IMR-90 (cell line): ENCODE data around the gene RMC1. TPM values are rescaled to one million over a fixed set of nuclear protein-coding genes. Genes with fewer than 3 reads are reported as not detected.

Experiments used
- ATAC-seq: fragments of 200-7000 bp; cut with Tn5 transposase; 2 replicates; pipeline ENCODE4 v1.9.1; 2020; ENCODE audit warnings: low read depth, mild to moderate bottlenecking, moderate library complexity
- BruUV-seq: library from RNA; stranded (reverse); fragments of 400-500 nt; replicated peaks from 2 replicates; lab custom pipeline; 2021; lab: Mats Ljungman, UMichigan
- CTCF ChIA-PET: fragments of 300-600 bp; formaldehyde crosslinking; extraction: SDS; loops from one replicate; lab custom pipeline; 2021; ENCODE audit warnings: antibody characterized with exemption; lab: Yijun Ruan, JAX
- POLR2A ChIA-PET: fragments of 300-600 bp; sonication (Branson Sonifier 250); formaldehyde crosslinking; loops from one replicate; lab custom pipeline; 2022; ENCODE audit warnings: antibody characterized with exemption; ENCODE audit not compliant: unreplicated experiment; lab: Charles Lee
- DNase-seq: peaks from one replicate; pipeline ENCODE4 v3.0.0; 2013
- H2AFZ ChIP-seq: replicated peaks from 2 replicates; pipeline ENCODE3; 2013; ENCODE audit warnings: low read length, mild to moderate bottlenecking; ENCODE audit not compliant: poor library complexity
- H2AK5ac ChIP-seq: 2 replicates; pipeline ENCODE4 v1.6.1; 2013; ENCODE audit warnings: low read depth, low read length, inconsistent platforms
- H2AK9ac ChIP-seq: replicated peaks from 2 replicates; pipeline ENCODE3; 2013; ENCODE audit warnings: mild to moderate bottlenecking, low read depth, low read length, moderate library complexity; ENCODE audit not compliant: poor library complexity
- H2BK120ac ChIP-seq: 2 replicates; pipeline ENCODE4 v1.6.1; 2013; ENCODE audit warnings: low read depth, low read length, inconsistent platforms
- H2BK15ac ChIP-seq: 3 replicates; pipeline ENCODE4 v1.6.1; 2013; ENCODE audit warnings: low read depth, low read length, inconsistent platforms
- H2BK20ac ChIP-seq: 2 replicates; pipeline ENCODE4 v1.6.1; 2013; ENCODE audit warnings: low read depth, mild to moderate bottlenecking, inconsistent platforms, low read length, moderate library complexity
- H2BK5ac ChIP-seq: 2 replicates; pipeline ENCODE4 v1.6.1; 2013; ENCODE audit warnings: mild to moderate bottlenecking, low read depth, low read length, inconsistent platforms; ENCODE audit not compliant: poor library complexity, severe bottlenecking
- H3K14ac ChIP-seq: replicated peaks from 2 replicates; pipeline ENCODE4 v1.6.1; 2013; ENCODE audit warnings: low read depth, low read length, inconsistent platforms
- H3K18ac ChIP-seq: 2 replicates; pipeline ENCODE4 v1.6.1; 2013; ENCODE audit warnings: low read depth, low read length, control low read depth
- H3K23ac ChIP-seq: 2 replicates; pipeline ENCODE4 v1.6.1; 2013; ENCODE audit warnings: low read depth, low read length, inconsistent platforms
- H3K27ac ChIP-seq: 2 replicates; pipeline ENCODE4 v1.5.1; 2013; ENCODE audit warnings: mild to moderate bottlenecking, control low read depth, low read length; ENCODE audit not compliant: insufficient read depth
- H3K27me3 ChIP-seq: 2 replicates; pipeline ENCODE4 v1.6.1; 2013; ENCODE audit warnings: low read length; ENCODE audit not compliant: control insufficient read depth, insufficient read depth
- H3K36me3 ChIP-seq: 2 replicates; pipeline ENCODE4 v1.6.1; 2013; ENCODE audit warnings: low read length, mixed read lengths; ENCODE audit not compliant: control insufficient read depth, insufficient read depth
- H3K4ac ChIP-seq: 2 replicates; pipeline ENCODE4 v1.6.1; 2013; ENCODE audit warnings: low read depth, low read length, inconsistent platforms
- H3K4me1 ChIP-seq: 2 replicates; pipeline ENCODE4 v1.6.1; 2013; ENCODE audit warnings: low read length, mixed read lengths; ENCODE audit not compliant: control insufficient read depth, insufficient read depth
- H3K4me2 ChIP-seq: 2 replicates; pipeline ENCODE4 v1.6.1; 2013; ENCODE audit warnings: low read depth, mild to moderate bottlenecking, control low read depth, low read length, moderate library complexity
- H3K4me3 ChIP-seq: 2 replicates; pipeline ENCODE4 v1.5.1; 2013; ENCODE audit warnings: low read depth, mild to moderate bottlenecking, control low read depth, low read length, moderate library complexity; ENCODE audit not compliant: insufficient read depth
- H3K56ac ChIP-seq: 2 replicates; pipeline ENCODE4 v1.6.1; 2013; ENCODE audit warnings: low read length, inconsistent platforms; ENCODE audit not compliant: insufficient read depth; ENCODE audit errors: extremely low read depth
- H3K79me1 ChIP-seq, 2 experiments: 2 replicates each; pipeline ENCODE4 v1.6.1; 2013; ENCODE audit warnings: low read length in 2 of 2, inconsistent platforms in 1 of 2, low read depth in 1 of 2
- H3K9ac ChIP-seq: 2 replicates; pipeline ENCODE4 v1.6.1; 2013; ENCODE audit warnings: low read depth, low read length, control low read depth
- H3K9me1 ChIP-seq: 2 replicates; pipeline ENCODE4 v1.6.1; 2013; ENCODE audit warnings: low read length, inconsistent platforms; ENCODE audit not compliant: insufficient read depth
- H3K9me3 ChIP-seq: 2 replicates; pipeline ENCODE4 v1.6.1; 2013; ENCODE audit warnings: low read length; ENCODE audit not compliant: control insufficient read depth, insufficient read depth
- H4K20me1 ChIP-seq: 2 replicates; pipeline ENCODE4 v1.6.1; 2013; ENCODE audit warnings: low read length, inconsistent platforms; ENCODE audit not compliant: insufficient read depth
- H4K5ac ChIP-seq: 2 replicates; pipeline ENCODE4 v1.6.1; 2013; ENCODE audit warnings: mild to moderate bottlenecking, low read depth, low read length, control low read depth
- H4K8ac ChIP-seq, 2 experiments: 2 replicates each; pipeline ENCODE4 v1.6.1; 2013; ENCODE audit warnings: low read depth in 2 of 2, low read length in 2 of 2, control low read depth in 1 of 2, inconsistent platforms in 1 of 2
- H4K91ac ChIP-seq: 2 replicates; pipeline ENCODE4 v1.6.1; 2013; ENCODE audit warnings: low read depth, low read length, inconsistent platforms; ENCODE audit not compliant: insufficient read depth
- BHLHE40 ChIP-seq: fragments of 150-350 bp; IDR thresholded peaks from 2 replicates; pipeline ENCODE4 v1.6.1; 2016; ENCODE audit warnings: mild to moderate bottlenecking, low read depth, low read length
- CEBPB ChIP-seq: IDR thresholded peaks from 2 replicates; pipeline ENCODE4 v1.6.1; 2012; ENCODE audit warnings: low read depth, low read length, improper control_type of control experiment
- CHD1 ChIP-seq: IDR thresholded peaks from 2 replicates; pipeline ENCODE4 v1.6.1; 2012; ENCODE audit warnings: low read depth, low read length, improper control_type of control experiment
- ELK1 ChIP-seq: fragments of 150-350 bp; IDR thresholded peaks from 2 replicates; pipeline ENCODE4 v1.6.1; 2016; ENCODE audit warnings: low read depth, mild to moderate bottlenecking, low read length, moderate library complexity, borderline replicate concordance
- FOS ChIP-seq: fragments of 150-350 bp; IDR thresholded peaks from 2 replicates; pipeline ENCODE4 v1.6.1; 2016; ENCODE audit warnings: low read depth, low read length
- MAFK ChIP-seq: IDR thresholded peaks from 2 replicates; pipeline ENCODE4 v1.6.1; 2012; ENCODE audit warnings: low read depth, low read length, improper control_type of control experiment
- MAZ ChIP-seq: IDR thresholded peaks from 2 replicates; pipeline ENCODE4 v1.6.1; 2012; ENCODE audit warnings: low read depth, mild to moderate bottlenecking, low read length, improper control_type of control experiment, moderate library complexity, borderline replicate concordance
- MXI1 ChIP-seq: IDR thresholded peaks from 2 replicates; pipeline ENCODE4 v1.6.1; 2012; ENCODE audit warnings: low read depth, mild to moderate bottlenecking, low read length, moderate library complexity, borderline replicate concordance
- NFE2L2 ChIP-seq: fragments of 150-350 bp; IDR thresholded peaks from 2 replicates; pipeline ENCODE4 v1.6.1; 2016; ENCODE audit warnings: low read depth, mild to moderate bottlenecking, low read length
- POLR2A ChIP-seq: IDR thresholded peaks from 2 replicates; pipeline ENCODE4 v1.6.1; 2012; ENCODE audit warnings: mild to moderate bottlenecking, low read depth, low read length
- RAD21 ChIP-seq: IDR thresholded peaks from 2 replicates; pipeline ENCODE4 v1.6.1; 2012; ENCODE audit warnings: low read length, improper control_type of control experiment
- RCOR1 ChIP-seq: IDR thresholded peaks from 2 replicates; pipeline ENCODE4 v1.6.1; 2012; ENCODE audit warnings: mild to moderate bottlenecking, low read length, improper control_type of control experiment; ENCODE audit not compliant: insufficient replicate concordance
- RFX5 ChIP-seq: IDR thresholded peaks from 2 replicates; pipeline ENCODE4 v1.8.0; 2012; ENCODE audit warnings: low read depth, mild to moderate bottlenecking, low read length, moderate library complexity
- SMC3 ChIP-seq: fragments of 150-350 bp; IDR thresholded peaks from 2 replicates; pipeline ENCODE4 v1.6.1; 2016; ENCODE audit warnings: low read depth, mild to moderate bottlenecking, antibody characterized with exemption, low read length, moderate library complexity
- USF2 ChIP-seq: fragments of 150-350 bp; IDR thresholded peaks from 2 replicates; pipeline ENCODE4 v1.6.1; 2017; ENCODE audit warnings: mild to moderate bottlenecking, antibody characterized with exemption, low read length, low read depth
- WGBS, 2 experiments: methylation state at CpG; one replicate each; pipeline versions ENCODE4 v1.1.5 to v1.1.7; 2013; ENCODE audit warnings: missing lambda C conversion rate in 2 of 2; ENCODE audit not compliant: insufficient read length in 1 of 2; ENCODE audit errors: extremely low coverage in 2 of 2; 5-methylcytosine and 5-hydroxymethylcytosine counted together
- dilution Hi-C: fragments of 300-500 bp; cut with HindIII; formaldehyde crosslinking; loops from one replicate; pipeline ENCODE4 v1.14.3; 2018; ENCODE audit warnings: low sequenced_read_pairs; ENCODE audit not compliant: unreplicated experiment
- in situ Hi-C: fragments of 300-500 bp; cut with MboI; formaldehyde crosslinking; loops from 3 replicates; pipeline ENCODE4 v1.14.3; 2019; ENCODE audit warnings: low sequenced_read_pairs, inconsistent platforms, mixed read lengths
- intact Hi-C: fragments of 100-400 bp; cut with micrococcal nuclease; formaldehyde crosslinking; loops from 2 replicates; pipeline ENCODE4 v1.10.0; 2022
- polyA plus RNA-seq, 3 experiments: library from polyadenylated mRNA; depleted of rRNA; stranded (reverse); fragments of >200 nt; gene quantifications; 2 replicates each; pipeline ENCODE4 v1.2.3, GENCODE V29; 2012; ENCODE audit warnings: low replicate concordance in 1 of 3
- total RNA-seq: library from RNA; depleted of rRNA; stranded (reverse); fragments of >200 nt; gene quantifications from 2 replicates; pipeline ENCODE4 v1.2.3, GENCODE V29; 2012
- TF ChIP-seq, protein P1 (sequence below): conservative IDR thresholded peaks from 2 replicates; pipeline ENCODE4 v1.5.1; 2012; ENCODE audit warnings: mild to moderate bottlenecking, low read depth, low read length, improper control_type of control experiment

Gene RMC1
- total and polyA plus RNA-seq, 2 of the 4 experiments (the other 2 are of a cell fraction) = 14.2 to 18.0 TPM

GRCh38 chr18:23551978-23552377, 48.7 kb downstream of the RMC1 start:
- Histone ChIP-seq H2BK5ac (no peak overlapping the region), H3K4me3 (no peak overlapping the region), H2AK9ac (no peak overlapping the region), H2BK120ac (no peak overlapping the region), H3K9ac (no peak overlapping the region), H4K8ac (no peak overlapping the region), H4K5ac (no peak overlapping the region), H3K36me3 (peaks cover 51% of the 10 kb centered on the region), H3K9me1 (0 out of 2 replicates have a peak, but pooled peaks cover 3% of the 10 kb centered on the region), H3K4me1 (no peaks in the 10 kb centered on the region), H3K27ac (no peak overlapping the region), H3K23ac (no peak overlapping the region), H2AFZ (no peak overlapping the region), H3K56ac (no peak overlapping the region), H2BK20ac (no peak overlapping the region), H3K9me3 (no peaks in the 10 kb centered on the region), H3K4ac (no peak overlapping the region), H2BK15ac (no peak overlapping the region), H4K20me1 (no peaks in the 10 kb centered on the region), H3K79me1 (peaks cover 0 to 3% of the 10 kb centered on the region in 2 experiments; a peak in 1 of 4 replicates), H3K4me2 (no peak overlapping the region), H4K91ac (no peak overlapping the region), H3K18ac (no peak overlapping the region), H3K14ac (no peak overlapping the region), H3K27me3 (no peaks in the 10 kb centered on the region), H2AK5ac (no peak overlapping the region)
- ChIA-PET POLR2A (no interaction called here), CTCF (interaction anchor here (1.0 kb wide), 1 partner anchor 12 kb away, joined by 3 read pairs; no protein-coding TSS in a partner anchor)
- BruUV-seq = no TSS peak
- in situ Hi-C loops (no loop called here), intact Hi-C loops (no loop called here), dilution Hi-C loops (no loop called here)
- 100% methylated on average over 1 of the region's 3 CpGs; no CpG with 5 or more reads in 1 of the 2 experiments for WGBS, 2 experiments
- DNase-seq = no peak
- TF ChIP-seq CEBPB = no peak
- TF ChIP-seq MAZ = no peak
- no peak for TF ChIP-seq FOS
- TF ChIP-seq CHD1 = no peak
- TF ChIP-seq RFX5 = no peak
- TF ChIP-seq ELK1 = no peak
- TF ChIP-seq BHLHE40 = no peak
- TF ChIP-seq NFE2L2 = no peak
- TF ChIP-seq RAD21 = no peak
- no peak for TF ChIP-seq RCOR1
- no peak for TF ChIP-seq POLR2A
- TF ChIP-seq, protein P1, sequence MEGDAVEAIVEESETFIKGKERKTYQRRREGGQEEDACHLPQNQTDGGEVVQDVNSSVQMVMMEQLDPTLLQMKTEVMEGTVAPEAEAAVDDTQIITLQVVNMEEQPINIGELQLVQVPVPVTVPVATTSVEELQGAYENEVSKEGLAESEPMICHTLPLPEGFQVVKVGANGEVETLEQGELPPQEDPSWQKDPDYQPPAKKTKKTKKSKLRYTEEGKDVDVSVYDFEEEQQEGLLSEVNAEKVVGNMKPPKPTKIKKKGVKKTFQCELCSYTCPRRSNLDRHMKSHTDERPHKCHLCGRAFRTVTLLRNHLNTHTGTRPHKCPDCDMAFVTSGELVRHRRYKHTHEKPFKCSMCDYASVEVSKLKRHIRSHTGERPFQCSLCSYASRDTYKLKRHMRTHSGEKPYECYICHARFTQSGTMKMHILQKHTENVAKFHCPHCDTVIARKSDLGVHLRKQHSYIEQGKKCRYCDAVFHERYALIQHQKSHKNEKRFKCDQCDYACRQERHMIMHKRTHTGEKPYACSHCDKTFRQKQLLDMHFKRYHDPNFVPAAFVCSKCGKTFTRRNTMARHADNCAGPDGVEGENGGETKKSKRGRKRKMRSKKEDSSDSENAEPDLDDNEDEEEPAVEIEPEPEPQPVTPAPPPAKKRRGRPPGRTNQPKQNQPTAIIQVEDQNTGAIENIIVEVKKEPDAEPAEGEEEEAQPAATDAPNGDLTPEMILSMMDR = no peak
- no peak for TF ChIP-seq USF2
- TF ChIP-seq SMC3 = no peak
- no peak for TF ChIP-seq MXI1
- no peak for TF ChIP-seq MAFK
- no peak for ATAC-seq
